ENCODE results near the gene IGF2BP2.

GRCh38 chr3:185705498-185705897 is 119.3 kb downstream of the IGF2BP2 start:
- no peak for TF ChIP-seq CTCF (IDR thresholded peaks at IDR 0.05)
- TF ChIP-seq REST (IDR thresholded peaks at IDR 0.05; ENCODE audit: insufficient read depth in 1 of 2, low read depth in 2 of 2, low read length in 1 of 2), result no peak
- TF ChIP-seq TCF7L2 (IDR thresholded peaks at IDR 0.05; ENCODE audit: low read depth, low read length), result no peak
